HepG2 (cell line): ENCODE measurements around the gene DBN1. TPM values are rescaled to one million over a fixed set of nuclear protein-coding genes. Genes with fewer than 3 reads are reported as not detected.
A peak's percentile ranks its signal among the peaks of the same experiment; 100 is the strongest.

ENCODE experiments used
- ATAC-seq: fragments of 200-7000 bp; cut with Tn5 transposase; 3 replicates; pipeline ENCODE4 v1.9.1; 2020; ENCODE audit warnings: mild to moderate bottlenecking, moderate library complexity
- BruUV-seq: library from RNA; stranded (reverse); fragments of 400-500 nt; replicated peaks from 2 replicates; lab custom pipeline; 2021; lab: Mats Ljungman, UMichigan
- CTCF ChIA-PET: fragments of 300-600 bp; formaldehyde crosslinking; extraction: SDS; loops from one replicate; lab custom pipeline; 2021; ENCODE audit warnings: low total read pairs, inconsistent platforms, low intra/inter-chr PET ratio; lab: Yijun Ruan, JAX
- POLR2A ChIA-PET: fragments of 350-600 bp; sonication (Branson Sonifier 250); formaldehyde crosslinking; loops from one replicate; lab custom pipeline; 2020; ENCODE audit warnings: antibody characterized with exemption, inconsistent platforms; lab: Yijun Ruan, JAX
- DNase-seq: peaks from one replicate; pipeline ENCODE4 v3.0.0-alpha.2; 2015; ENCODE audit warnings: low spot score
- FAIRE-seq: peaks from 3 replicates; lab custom pipeline; 2011; peaks lifted over from hg19 to GRCh38; lab: Jason Lieb, UNC
- H2AFZ ChIP-seq: one replicate; pipeline ENCODE4 v1.6.1; 2011; ENCODE audit warnings: low read length, inconsistent platforms
- H3K27ac ChIP-seq: fragments of 300-600 bp; 3 replicates; pipeline ENCODE4 v1.8.0; 2011; ENCODE audit warnings: mixed run types, mild to moderate bottlenecking, mixed read lengths, low read length, inconsistent platforms; ENCODE audit not compliant: insufficient read depth; ENCODE audit errors: extremely low read length
- H3K27me3 ChIP-seq, 2 experiments: fragments of 200-600 bp in 1 of 2; 2 replicates in 1 of 2; 3 replicates in 1 of 2; pipeline versions ENCODE4 v1.6.0 to v1.8.0; 2011; ENCODE audit warnings: low read length in 2 of 2, mild to moderate bottlenecking in 2 of 2, moderate library complexity in 2 of 2, inconsistent platforms in 1 of 2; ENCODE audit not compliant: insufficient read depth in 2 of 2, control insufficient read depth in 1 of 2
- H3K36me3 ChIP-seq, 2 experiments: fragments of 200-600 bp in 1 of 2; replicated peaks in 1 of 2; 2 replicates in 1 of 2; 3 replicates in 1 of 2; pipeline versions ENCODE4 v1.5.1 to v1.8.0; 2011; ENCODE audit warnings: low read length in 2 of 2, inconsistent platforms in 1 of 2; ENCODE audit not compliant: insufficient read depth in 2 of 2, control insufficient read depth in 1 of 2
- H3K4me1 ChIP-seq: 2 replicates; pipeline ENCODE4 v1.5.1; 2012; ENCODE audit warnings: low read length, inconsistent platforms; ENCODE audit not compliant: insufficient read depth
- H3K4me2 ChIP-seq: 2 replicates; pipeline ENCODE4 v1.6.0; 2011; ENCODE audit warnings: low read depth, low read length, inconsistent platforms
- H3K4me3 ChIP-seq, 3 experiments: fragments of 200-600 bp in 1 of 3; sonication (generic), shearing (Covaris generic) in 1 of 3; replicated peaks in 1 of 3; 2 replicates each; pipeline ENCODE4 v1.5.1; 2011 to 2016; ENCODE audit warnings: low read length in 3 of 3, inconsistent platforms in 2 of 3, low read depth in 2 of 3, mild to moderate bottlenecking in 2 of 3, control low read depth in 1 of 3, mixed read lengths in 1 of 3; ENCODE audit not compliant: insufficient read depth in 1 of 3
- H3K79me2 ChIP-seq: one replicate; pipeline ENCODE4 v1.6.1; 2011; ENCODE audit warnings: low read length, inconsistent platforms; ENCODE audit not compliant: insufficient read depth
- H3K9ac ChIP-seq: 2 replicates; pipeline ENCODE4 v1.6.0; 2011; ENCODE audit warnings: mild to moderate bottlenecking, low read depth, low read length, inconsistent platforms; ENCODE audit not compliant: insufficient read depth
- H3K9me3 ChIP-seq: 2 replicates; pipeline ENCODE4 v1.5.1; 2012; ENCODE audit warnings: mild to moderate bottlenecking, low read length
- H4K20me1 ChIP-seq: 2 replicates; pipeline ENCODE4 v1.6.0; 2011; ENCODE audit warnings: inconsistent platforms, mild to moderate bottlenecking, low read length, moderate library complexity; ENCODE audit not compliant: insufficient read depth
- CREB1 ChIP-seq, 2 experiments: fragments of 450-650 bp in 1 of 2; IDR thresholded peaks; 2 replicates each; pipeline ENCODE4 v1.6.1; 2016 to 2017; ENCODE audit warnings: control low read depth in 1 of 2, mild to moderate bottlenecking in 1 of 2, missing compliant biosample characterization in 1 of 2, missing genetic modification characterization in 1 of 2
- MAZ ChIP-seq, 2 experiments: sonication (generic) in 1 of 2; formaldehyde crosslinking in 1 of 2; IDR thresholded peaks; 2 replicates each; pipeline versions ENCODE4 v1.5.0 to v1.6.1; 2012 to 2020; ENCODE audit warnings: low read depth in 2 of 2, mild to moderate bottlenecking in 2 of 2, borderline replicate concordance in 1 of 2, improper control_type of control experiment in 1 of 2, low read length in 1 of 2, missing genetic modification reagents in 1 of 2, moderate library complexity in 1 of 2
- PHF20 ChIP-seq: sonication (generic); formaldehyde crosslinking; IDR thresholded peaks from 2 replicates; pipeline ENCODE4 v1.5.0; 2020; ENCODE audit warnings: mild to moderate bottlenecking, missing genetic modification reagents
- POLR2G ChIP-seq: fragments of 200-400 bp; formaldehyde crosslinking; IDR thresholded peaks from 2 replicates; pipeline ENCODE4 v1.6.1; 2018; ENCODE audit warnings: mild to moderate bottlenecking, low read depth, low read length, moderate library complexity
- ZNF3 ChIP-seq: IDR thresholded peaks from 2 replicates; pipeline ENCODE4 v1.7.0; 2017; ENCODE audit warnings: inconsistent platforms
- WGBS: methylation state at CpG from one replicate; pipeline ENCODE4 v1.1.6; 2017; ENCODE audit warnings: low lambda C conversion rate; 5-methylcytosine and 5-hydroxymethylcytosine counted together
- in situ Hi-C: cut with HindIII; loops from 2 replicates; pipeline ENCODE4 v1.10.0; 2017; ENCODE audit warnings: low pct_unique_long_range_greater_than_20kb; ENCODE audit not compliant: extremely low pct_ligation_motif_present
- intact Hi-C: fragments of 100-400 bp; cut with micrococcal nuclease; formaldehyde crosslinking; loops from one replicate; pipeline ENCODE4 v1.10.0; 2022; ENCODE audit not compliant: unreplicated experiment
- polyA plus RNA-seq, 8 experiments: library from polyadenylated mRNA; depleted of rRNA in 3 of 8; stranded (reverse) in 7 of 8; unstranded in 1 of 8; fragments of >200 nt; fragmentation: Illumina TruSeq in 4 of 8; extraction: Trizol in 4 of 8; gene quantifications; 2 replicates each; pipeline versions ENCODE4 v1.2.1 to v1.2.3, GENCODE V29; 2011 to 2016; ENCODE audit warnings: low read depth in 4 of 8, missing spikeins in 1 of 8, mixed read lengths in 1 of 8; ENCODE audit not compliant: insufficient read depth in 1 of 8
- total RNA-seq, 5 experiments: library from RNA; depleted of rRNA; stranded (reverse); fragments of >200 nt; fragmentation: Illumina TruSeq; extraction: Trizol; gene quantifications; 2 replicates each; pipeline ENCODE4 v1.2.3, GENCODE V29; 2016; ENCODE audit warnings: low read depth in 1 of 5

Gene DBN1
- total and polyA plus RNA-seq, 2 of the 13 experiments (the other 11 are each of a cell fraction or from before 2014, with no cell fraction given), result 27.0 to 37.3 TPM

GRCh38 chr5:177456591-177456964 lies 16.9 kb downstream of the DBN1 start:
- ChIA-PET CTCF (interaction anchor here (1.7 to 4.8 kb wide), 6 partner anchors 9 to 138 kb away, joined by 4 to 54 read pairs (median 10); no protein-coding TSS in a partner anchor), POLR2A (interaction anchor here (1.2 to 2.8 kb wide), 2 partner anchors 30 to 78 kb away, joined by 17 to 24 read pairs; partner anchors contain the start of gene GRK6)
- no peak overlapping the region for H3K27ac ChIP-seq
- TF ChIP-seq CREB1 (IDR thresholded peaks at IDR 0.05) (no peak), CREB1 (CRISPR knock-in tag; IDR thresholded peaks at IDR 0.05) (peak; percentile 35; the same call in 1 of the 2 replicates), POLR2G (0 out of 2 replicates have a peak, but pooled peaks have one; percentile 3), PHF20 (CRISPR knock-in tag) (no peak), MAZ (IDR thresholded peaks at IDR 0.05; ENCODE audit: borderline replicate concordance, low read depth, low read length) (0 out of 2 replicates have a peak, but pooled peaks have one; percentile 0), MAZ (CRISPR knock-in tag; IDR thresholded peaks at IDR 0.05; ENCODE audit: low read depth) (no peak), ZNF3 (CRISPR knock-in tag) (no peak)
- FAIRE-seq (no peak), ATAC-seq (no peak), DNase-seq (no peak)
- no peak overlapping the region for H2AFZ ChIP-seq
- peaks cover 12% of the 10 kb centered on the region; the same call in 1 of the 2 replicates for H4K20me1 ChIP-seq
- peaks cover 29% of the 10 kb centered on the region for H3K4me1 ChIP-seq
- no peaks in the 10 kb centered on the region for H3K9me3 ChIP-seq
- intact Hi-C loops, result loop anchor here (2.0 kb wide), 2 partner anchors 40 to 86 kb away; partner anchors contain the start of gene PDLIM7
- no peaks in the 10 kb centered on the region; a peak in 1 of 5 replicates for H3K27me3 ChIP-seq
- peaks cover 0 to 7% of the 10 kb centered on the region in 2 experiments; a peak in 2 of 5 replicates for H3K36me3 ChIP-seq
- no peak overlapping the region for H3K4me3 ChIP-seq
- no peak overlapping the region for H3K4me2 ChIP-seq
- peaks cover 5% of the 10 kb centered on the region for H3K79me2 ChIP-seq
- BruUV-seq, result no TSS peak
- in situ Hi-C loops, result loop anchor here (5.0 to 25.0 kb wide), 2 partner anchors 69 to 344 kb away; no protein-coding TSS in a partner anchor
- WGBS, result 40% methylated on average over 12 of the region's 12 CpGs
- no peak overlapping the region for H3K9ac ChIP-seq
